ENCODE data around the gene CHMP4A. TPM values are rescaled to one million over a fixed set of nuclear protein-coding genes. Genes with fewer than 3 reads are reported as not detected.

The CHMP4A gene
- total and polyA plus RNA-seq, 2 of the 13 experiments (the other 11 are each of a cell fraction or from before 2014, with no cell fraction given) = 83.6 to 113 TPM

DNA sequence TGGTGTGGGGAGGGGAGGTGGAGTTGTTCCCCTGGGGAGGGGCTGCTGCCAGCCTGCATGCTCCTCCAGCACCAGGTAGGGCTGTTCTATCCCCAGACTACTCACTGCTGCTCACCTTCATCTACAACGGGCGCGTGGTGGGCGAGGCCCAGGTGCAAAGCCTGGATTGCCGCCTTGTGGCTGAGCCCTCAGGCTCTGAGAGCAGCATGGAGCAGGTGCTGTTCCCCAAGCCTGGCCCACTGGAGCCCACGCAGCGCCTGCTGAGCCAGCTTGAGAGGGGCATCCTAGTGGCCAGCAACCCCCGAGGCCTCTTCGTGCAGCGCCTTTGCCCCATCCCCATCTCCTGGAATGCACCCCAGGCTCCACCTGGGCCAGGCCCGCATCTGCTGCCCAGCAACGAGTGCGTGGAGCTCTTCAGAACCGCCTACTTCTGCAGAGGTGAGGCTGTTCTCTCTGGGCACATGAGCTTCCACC is 48.7 kb downstream of the CHMP4A start:
- in situ Hi-C loops (cut with HindIII; ENCODE audit: extremely low pct_ligation_motif_present, low pct_unique_long_range_greater_than_20kb) = loop anchor here (5.0 kb wide), 1 partner anchor 107 kb away; no protein-coding TSS in a partner anchor
- no peak for DNase-seq (ENCODE audit: low spot score)

More for the DNA sequence above, 48.7 kb downstream of the CHMP4A start:
- ATAC-seq (no peak), FAIRE-seq (no peak)
- no TSS peak for BruUV-seq (replicated peaks)
- Histone ChIP-seq H3K27ac (ENCODE audit: extremely low read length, insufficient read depth, low read length) (no peak overlapping the region), H4K20me1 (ENCODE audit: insufficient read depth, low read length) (no peaks in the 10 kb centered on the region), H3K9me3 (ENCODE audit: low read length) (no peaks in the 10 kb centered on the region), H3K79me2 (ENCODE audit: insufficient read depth, low read length) (peaks cover 5% of the 10 kb centered on the region), H3K9ac (ENCODE audit: insufficient read depth, low read depth, low read length) (no peak overlapping the region), H3K36me3 (replicated peaks in 1 of 2; ENCODE audit: control insufficient read depth in 1 of 2, insufficient read depth in 2 of 2, low read length in 2 of 2) (peaks cover 40 to 51% of the 10 kb centered on the region in 2 experiments; a peak in 4 of 5 replicates), H3K4me1 (ENCODE audit: insufficient read depth, low read length) (peaks cover 28% of the 10 kb centered on the region), H3K27me3 (ENCODE audit: control insufficient read depth in 1 of 2, insufficient read depth in 2 of 2, low read length in 2 of 2) (no peaks in the 10 kb centered on the region; a peak in 1 of 5 replicates), H3K4me3 (replicated peaks in 1 of 3; ENCODE audit: insufficient read depth in 1 of 3, low read depth in 2 of 3, low read length in 3 of 3) (no peak overlapping the region), H2AFZ (ENCODE audit: low read length) (no peak overlapping the region), H3K4me2 (ENCODE audit: low read depth, low read length) (no peak overlapping the region)
- 98% methylated on average over 14 of the region's 14 CpGs for WGBS (ENCODE audit: low lambda C conversion rate)
- intact Hi-C loops (cut with micrococcal nuclease; ENCODE audit: unreplicated experiment) = no loop called here
- TF ChIP-seq RBFOX2 (IDR thresholded peaks at IDR 0.05; ENCODE audit: low read depth, low read length) (peak; percentile 64), KLF12 (CRISPR knock-in tag; IDR thresholded peaks at IDR 0.05; ENCODE audit: borderline replicate concordance) (no peak), ZNF333 (CRISPR knock-in tag; IDR thresholded peaks at IDR 0.05; ENCODE audit: borderline replicate concordance) (peak; percentile 23; the same call in 1 of the 2 replicates), ZNF550 (CRISPR knock-in tag; IDR thresholded peaks at IDR 0.05; ENCODE audit: borderline replicate concordance) (0 out of 2 replicates have a peak, but pooled peaks have one; percentile 39), NRL (CRISPR knock-in tag; IDR thresholded peaks at IDR 0.05; ENCODE audit: borderline replicate concordance) (peak; percentile 34; the same call in 1 of the 2 replicates), AGO2 (optimal IDR thresholded peaks at IDR 0.05; ENCODE audit: low read depth, low read length) (peak; percentile 67), ZNF83 (CRISPR knock-in tag; IDR thresholded peaks at IDR 0.05; ENCODE audit: borderline replicate concordance) (0 out of 2 replicates have a peak, but pooled peaks have one; percentile 41), MTA1 (CRISPR knock-in tag; IDR thresholded peaks at IDR 0.05; ENCODE audit: borderline replicate concordance) (peak; percentile 60; the same call in 1 of the 2 replicates), GABPB1 (CRISPR knock-in tag; IDR thresholded peaks at IDR 0.05) (peak; percentile 22; the same call in 1 of the 2 replicates), ATF7 (IDR thresholded peaks at IDR 0.05) (no peak), ATF7 (CRISPR knock-in tag; IDR thresholded peaks at IDR 0.05) (peak; percentile 28; the same call in 1 of the 2 replicates), ZNF768 (CRISPR knock-in tag; IDR thresholded peaks at IDR 0.05) (peak; percentile 45; the same call in 1 of the 2 replicates)
- TF ChIP-seq, protein P1, sequence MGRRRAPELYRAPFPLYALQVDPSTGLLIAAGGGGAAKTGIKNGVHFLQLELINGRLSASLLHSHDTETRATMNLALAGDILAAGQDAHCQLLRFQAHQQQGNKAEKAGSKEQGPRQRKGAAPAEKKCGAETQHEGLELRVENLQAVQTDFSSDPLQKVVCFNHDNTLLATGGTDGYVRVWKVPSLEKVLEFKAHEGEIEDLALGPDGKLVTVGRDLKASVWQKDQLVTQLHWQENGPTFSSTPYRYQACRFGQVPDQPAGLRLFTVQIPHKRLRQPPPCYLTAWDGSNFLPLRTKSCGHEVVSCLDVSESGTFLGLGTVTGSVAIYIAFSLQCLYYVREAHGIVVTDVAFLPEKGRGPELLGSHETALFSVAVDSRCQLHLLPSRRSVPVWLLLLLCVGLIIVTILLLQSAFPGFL (CRISPR knock-in tag; IDR thresholded peaks at IDR 0.05) = no peak
- TF ChIP-seq, protein P2, sequence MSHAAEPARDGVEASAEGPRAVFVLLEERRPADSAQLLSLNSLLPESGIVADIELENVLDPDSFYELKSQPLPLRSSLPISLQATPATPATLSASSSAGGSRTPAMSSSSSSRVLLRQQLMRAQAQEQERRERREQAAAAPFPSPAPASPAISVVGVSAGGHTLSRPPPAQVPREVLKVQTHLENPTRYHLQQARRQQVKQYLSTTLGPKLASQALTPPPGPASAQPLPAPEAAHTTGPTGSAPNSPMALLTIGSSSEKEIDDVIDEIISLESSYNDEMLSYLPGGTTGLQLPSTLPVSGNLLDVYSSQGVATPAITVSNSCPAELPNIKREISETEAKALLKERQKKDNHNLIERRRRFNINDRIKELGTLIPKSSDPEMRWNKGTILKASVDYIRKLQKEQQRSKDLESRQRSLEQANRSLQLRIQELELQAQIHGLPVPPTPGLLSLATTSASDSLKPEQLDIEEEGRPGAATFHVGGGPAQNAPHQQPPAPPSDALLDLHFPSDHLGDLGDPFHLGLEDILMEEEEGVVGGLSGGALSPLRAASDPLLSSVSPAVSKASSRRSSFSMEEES (CRISPR knock-in tag; IDR thresholded peaks at IDR 0.05) = no peak
- ChIA-PET POLR2A (interaction anchor here (0.7 to 2.0 kb wide), 6 partner anchors 13 to 78 kb away, joined by 3 to 10 read pairs (median 4); partner anchors contain the start of genes DCAF11, EMC9, NRL and PCK2), CTCF (ENCODE audit: low intra/inter-chr PET ratio, low total read pairs) (no interaction called here)

Data from HepG2 (cell line).